GM12875 (cell line): ENCODE data around the gene FBXL19.
A peak's percentile ranks its signal among the peaks of the same experiment; 100 is the strongest.

ENCODE experiments used
- H3K4me3 ChIP-seq: one replicate; pipeline ENCODE4 v1.5.1; 2011; ENCODE audit warnings: low read depth, low read length, control low read depth
- TF ChIP-seq, protein P1 (sequence below): IDR thresholded peaks from 2 replicates; pipeline ENCODE4 v1.5.1; 2011; ENCODE audit warnings: low read depth, mild to moderate bottlenecking, control low read depth, inconsistent platforms, low read length, moderate library complexity, borderline replicate concordance; ENCODE audit not compliant: insufficient read depth

FBXL19 gene

DNA sequence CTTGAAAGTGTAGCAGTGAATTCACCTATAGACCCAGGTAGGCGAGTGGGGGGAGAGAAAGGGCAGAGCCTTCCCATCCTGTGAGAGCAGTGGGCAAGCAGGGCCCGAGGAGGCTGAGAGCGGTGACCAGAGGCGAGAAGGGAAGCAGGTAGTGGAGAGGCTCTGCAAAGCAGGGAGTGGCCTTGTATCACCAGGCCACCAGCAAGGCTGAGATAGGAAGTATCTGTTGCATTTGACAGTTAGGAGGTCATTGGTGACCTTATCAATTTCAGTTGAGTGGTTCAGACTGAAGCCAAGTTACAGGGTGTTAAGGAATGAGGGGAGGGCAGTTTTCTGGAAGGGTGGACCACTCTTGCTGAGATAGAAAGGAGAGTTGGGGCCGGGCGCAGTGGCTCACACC lies 51.0 kb downstream of the FBXL19 start:
- H3K4me3 ChIP-seq: no peak overlapping the region
- TF ChIP-seq, protein P1, sequence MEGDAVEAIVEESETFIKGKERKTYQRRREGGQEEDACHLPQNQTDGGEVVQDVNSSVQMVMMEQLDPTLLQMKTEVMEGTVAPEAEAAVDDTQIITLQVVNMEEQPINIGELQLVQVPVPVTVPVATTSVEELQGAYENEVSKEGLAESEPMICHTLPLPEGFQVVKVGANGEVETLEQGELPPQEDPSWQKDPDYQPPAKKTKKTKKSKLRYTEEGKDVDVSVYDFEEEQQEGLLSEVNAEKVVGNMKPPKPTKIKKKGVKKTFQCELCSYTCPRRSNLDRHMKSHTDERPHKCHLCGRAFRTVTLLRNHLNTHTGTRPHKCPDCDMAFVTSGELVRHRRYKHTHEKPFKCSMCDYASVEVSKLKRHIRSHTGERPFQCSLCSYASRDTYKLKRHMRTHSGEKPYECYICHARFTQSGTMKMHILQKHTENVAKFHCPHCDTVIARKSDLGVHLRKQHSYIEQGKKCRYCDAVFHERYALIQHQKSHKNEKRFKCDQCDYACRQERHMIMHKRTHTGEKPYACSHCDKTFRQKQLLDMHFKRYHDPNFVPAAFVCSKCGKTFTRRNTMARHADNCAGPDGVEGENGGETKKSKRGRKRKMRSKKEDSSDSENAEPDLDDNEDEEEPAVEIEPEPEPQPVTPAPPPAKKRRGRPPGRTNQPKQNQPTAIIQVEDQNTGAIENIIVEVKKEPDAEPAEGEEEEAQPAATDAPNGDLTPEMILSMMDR: no peak

DNA sequence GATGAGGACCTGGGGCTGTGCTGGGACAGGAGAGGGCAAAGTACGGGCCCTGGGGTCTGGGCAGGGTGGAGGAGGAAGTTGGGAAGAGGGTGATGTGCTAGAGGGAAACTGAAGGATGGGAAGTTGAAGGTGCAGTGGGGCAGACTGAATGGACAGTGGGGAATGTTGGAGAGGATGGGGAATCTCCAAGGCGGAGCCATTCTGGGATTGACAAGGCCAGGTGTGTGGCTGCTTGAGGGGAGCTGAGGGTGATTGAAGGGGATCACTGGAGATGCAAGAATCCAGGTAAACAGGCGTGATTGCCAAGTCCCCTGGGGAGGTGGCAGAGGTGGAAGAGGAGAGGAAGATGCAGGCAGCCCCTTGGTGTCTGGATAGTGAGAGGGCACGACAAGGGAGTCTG lies 53.1 kb downstream of the FBXL19 start:
- TF ChIP-seq, protein P1: no peak
- no peak overlapping the region for H3K4me3 ChIP-seq

DNA sequence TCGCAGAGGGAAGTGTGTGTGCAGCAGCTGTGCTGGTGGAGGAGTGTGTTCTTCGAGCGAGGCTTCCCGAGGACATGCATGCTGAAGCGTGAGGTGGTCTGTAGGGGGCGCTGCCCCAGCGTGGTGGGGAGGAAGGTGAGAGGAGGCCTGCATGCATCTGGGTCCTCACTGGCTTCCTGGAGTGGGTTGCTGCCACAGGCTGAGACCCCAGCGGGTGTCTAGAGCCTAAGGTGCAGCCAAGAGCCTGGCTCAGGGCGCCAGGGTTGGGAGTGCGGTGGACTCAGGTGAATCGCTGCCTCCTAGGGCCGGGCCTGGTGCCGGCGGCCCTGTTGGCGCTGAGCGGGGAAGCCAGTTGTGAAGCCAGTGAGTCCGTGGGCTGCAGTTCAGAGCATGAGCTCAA lies 54.1 kb downstream of the FBXL19 start:
- TF ChIP-seq, protein P1: peak; percentile 43; the same call in 1 of the 2 replicates
- H3K4me3 ChIP-seq: no peak overlapping the region

DNA sequence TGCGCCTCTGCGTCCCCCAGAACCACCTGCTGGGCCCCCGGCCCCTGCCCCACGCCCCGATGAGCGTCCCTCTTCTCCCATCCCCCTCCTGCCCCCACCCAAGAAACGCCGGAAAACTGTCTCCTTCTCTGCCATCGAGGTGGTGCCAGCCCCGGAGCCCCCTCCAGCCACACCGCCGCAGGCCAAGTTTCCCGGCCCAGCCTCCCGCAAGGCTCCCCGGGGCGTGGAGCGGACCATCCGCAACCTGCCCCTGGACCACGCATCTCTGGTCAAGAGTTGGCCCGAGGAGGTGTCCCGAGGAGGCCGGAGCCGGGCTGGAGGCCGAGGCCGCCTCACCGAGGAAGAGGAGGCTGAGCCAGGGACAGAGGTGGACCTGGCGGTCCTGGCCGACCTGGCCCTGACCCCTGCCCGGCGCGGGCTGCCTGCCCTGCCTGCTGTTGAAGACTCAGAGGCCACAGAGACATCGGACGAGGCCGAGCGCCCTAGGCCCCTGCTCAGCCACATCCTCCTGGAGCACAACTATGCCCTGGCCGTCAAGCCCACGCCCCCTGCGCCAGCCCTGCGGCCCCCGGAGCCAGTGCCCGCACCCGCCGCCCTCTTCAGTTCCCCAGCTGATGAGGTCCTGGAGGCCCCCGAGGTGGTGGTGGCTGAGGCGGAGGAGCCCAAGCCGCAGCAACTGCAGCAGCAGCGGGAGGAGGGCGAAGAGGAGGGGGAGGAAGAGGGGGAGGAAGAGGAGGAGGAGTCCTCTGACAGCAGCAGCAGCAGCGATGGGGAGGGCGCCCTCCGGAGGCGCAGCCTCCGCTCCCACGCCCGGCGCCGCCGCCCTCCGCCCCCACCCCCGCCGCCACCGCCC lies 56.0 kb downstream of the FBXL19 start:
- TF ChIP-seq, protein P1: no peak
- no peak overlapping the region for H3K4me3 ChIP-seq

DNA sequence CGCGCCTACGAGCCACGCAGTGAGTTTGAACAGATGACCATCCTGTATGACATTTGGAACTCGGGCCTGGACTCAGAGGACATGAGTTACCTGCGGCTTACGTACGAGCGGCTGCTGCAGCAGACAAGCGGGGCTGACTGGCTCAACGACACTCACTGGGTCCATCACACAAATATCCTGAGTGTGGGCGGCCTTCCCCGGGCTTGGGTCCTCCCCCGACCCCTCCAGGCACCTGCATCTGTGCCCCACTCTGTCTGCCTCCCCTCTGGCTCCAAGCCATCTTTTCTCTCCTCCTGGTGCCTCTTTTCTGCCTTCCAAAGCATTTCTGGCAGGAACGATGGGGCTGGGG lies 56.6 kb downstream of the FBXL19 start:
- TF ChIP-seq, protein P1: no peak
- H3K4me3 ChIP-seq: no peak overlapping the region

DNA sequence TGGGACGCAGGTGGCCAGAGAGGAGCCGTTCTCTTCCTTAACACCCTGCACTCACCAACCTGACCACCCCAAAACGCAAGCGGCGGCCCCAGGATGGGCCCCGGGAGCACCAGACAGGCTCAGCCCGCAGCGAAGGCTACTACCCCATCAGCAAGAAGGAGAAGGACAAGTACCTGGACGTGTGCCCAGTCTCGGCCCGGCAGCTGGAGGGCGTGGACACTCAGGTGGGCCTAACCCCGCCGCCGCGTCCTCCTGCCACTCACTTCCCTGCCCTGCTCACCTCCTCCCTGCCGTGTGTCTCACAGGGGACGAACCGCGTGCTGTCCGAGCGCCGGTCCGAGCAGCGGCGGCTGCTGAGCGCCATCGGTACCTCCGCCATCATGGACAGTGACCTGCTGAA lies 57.1 kb downstream of the FBXL19 start:
- TF ChIP-seq, protein P1: no peak
- no peak overlapping the region for H3K4me3 ChIP-seq

DNA sequence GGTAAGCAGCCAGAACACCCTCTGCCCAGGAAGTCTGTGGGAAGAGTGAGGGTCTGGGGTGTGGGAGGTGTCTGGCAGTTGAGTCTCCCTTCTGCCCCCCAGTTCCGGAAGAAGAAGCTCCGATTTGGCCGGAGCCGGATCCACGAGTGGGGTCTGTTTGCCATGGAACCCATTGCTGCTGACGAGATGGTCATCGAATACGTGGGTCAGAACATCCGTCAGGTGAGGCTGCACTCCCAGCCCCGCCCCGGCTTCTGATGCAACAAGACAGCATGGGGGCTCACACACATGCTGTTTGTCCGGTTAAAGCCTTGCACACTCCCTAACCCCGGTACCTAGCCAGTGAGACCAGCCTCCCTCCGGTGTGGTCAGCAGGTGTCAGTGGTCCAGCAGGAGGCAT lies 57.6 kb downstream of the FBXL19 start:
- TF ChIP-seq, protein P1: no peak
- no peak overlapping the region for H3K4me3 ChIP-seq
